OCI-LY1 (cell line): ENCODE measurements around the gene PLSCR4.

Experiments
- EZH2 ChIP-seq: fragments of 200-600 bp; sonication (generic), shearing (Covaris generic); IDR thresholded peaks from 2 replicates; pipeline ENCODE4 v1.8.0; 2017; ENCODE audit warnings: borderline replicate concordance, mixed run types, mild to moderate bottlenecking, antibody characterized with exemption, low read length, moderate library complexity, mixed read lengths
- TF ChIP-seq, protein P1 (sequence below): fragments of 200-600 bp; sonication (generic), shearing (Covaris generic); IDR thresholded peaks from 2 replicates; pipeline ENCODE4 v1.5.1; 2017; ENCODE audit warnings: mild to moderate bottlenecking, antibody characterized with exemption, low read length, moderate library complexity, mixed read lengths

DNA sequence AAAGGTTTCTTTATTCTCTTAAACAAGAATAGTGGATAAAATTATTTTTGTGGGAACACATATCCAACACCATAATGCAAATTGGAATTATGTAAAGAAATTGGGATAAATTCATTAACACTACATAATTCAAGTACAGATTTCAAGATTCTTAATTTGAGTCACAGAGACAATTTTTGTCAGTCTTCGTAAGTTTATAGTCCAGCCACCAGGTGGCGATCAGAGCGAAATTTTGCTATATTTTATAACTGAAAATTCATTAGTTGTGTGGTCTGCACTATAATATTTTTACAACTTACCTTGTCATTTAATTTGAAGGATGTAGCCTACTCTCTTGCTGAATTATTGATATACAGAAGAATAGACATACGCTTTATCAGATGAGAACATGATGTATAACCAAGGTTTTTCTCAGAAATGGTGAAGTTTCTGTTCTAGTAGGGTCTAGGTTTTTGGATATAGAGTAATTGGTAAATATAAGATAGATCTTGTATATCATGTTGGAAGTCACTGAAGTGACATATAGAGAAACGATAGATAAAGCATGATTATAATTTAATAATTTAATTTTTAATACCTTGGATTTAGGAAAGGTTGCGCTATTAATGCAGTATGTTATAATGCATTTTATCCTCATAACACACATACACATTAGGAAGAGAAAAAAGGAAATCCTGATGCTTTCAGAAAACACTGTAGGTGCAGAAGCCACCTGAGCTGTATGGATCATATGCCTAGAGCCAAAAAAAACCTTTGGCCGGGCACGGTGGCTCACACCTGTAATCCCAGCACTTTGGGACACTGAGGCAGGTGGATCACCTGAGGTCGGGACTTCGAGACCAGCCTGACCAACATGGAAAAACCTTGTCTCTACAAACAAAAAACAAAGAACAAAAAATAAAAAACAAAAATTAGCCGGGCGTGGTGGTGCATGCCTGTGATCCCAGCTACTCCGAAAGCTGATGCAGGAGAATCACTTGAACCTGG is 31.7 kb downstream of the PLSCR4 start:
- TF ChIP-seq, protein P1, sequence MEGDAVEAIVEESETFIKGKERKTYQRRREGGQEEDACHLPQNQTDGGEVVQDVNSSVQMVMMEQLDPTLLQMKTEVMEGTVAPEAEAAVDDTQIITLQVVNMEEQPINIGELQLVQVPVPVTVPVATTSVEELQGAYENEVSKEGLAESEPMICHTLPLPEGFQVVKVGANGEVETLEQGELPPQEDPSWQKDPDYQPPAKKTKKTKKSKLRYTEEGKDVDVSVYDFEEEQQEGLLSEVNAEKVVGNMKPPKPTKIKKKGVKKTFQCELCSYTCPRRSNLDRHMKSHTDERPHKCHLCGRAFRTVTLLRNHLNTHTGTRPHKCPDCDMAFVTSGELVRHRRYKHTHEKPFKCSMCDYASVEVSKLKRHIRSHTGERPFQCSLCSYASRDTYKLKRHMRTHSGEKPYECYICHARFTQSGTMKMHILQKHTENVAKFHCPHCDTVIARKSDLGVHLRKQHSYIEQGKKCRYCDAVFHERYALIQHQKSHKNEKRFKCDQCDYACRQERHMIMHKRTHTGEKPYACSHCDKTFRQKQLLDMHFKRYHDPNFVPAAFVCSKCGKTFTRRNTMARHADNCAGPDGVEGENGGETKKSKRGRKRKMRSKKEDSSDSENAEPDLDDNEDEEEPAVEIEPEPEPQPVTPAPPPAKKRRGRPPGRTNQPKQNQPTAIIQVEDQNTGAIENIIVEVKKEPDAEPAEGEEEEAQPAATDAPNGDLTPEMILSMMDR = peak; percentile 86
- no peak for TF ChIP-seq EZH2
